CD1c-positive myeloid dendritic cell (primary cell): ENCODE data around the gene SLC44A1.
A peak's percentile ranks its signal among the peaks of the same experiment; 100 is the strongest.

ENCODE experiments used
- DNase-seq: peaks from one replicate; pipeline ENCODE4 v3.0.0-alpha.2; 2016; ENCODE audit errors: extremely low spot score

SLC44A1 gene

DNA sequence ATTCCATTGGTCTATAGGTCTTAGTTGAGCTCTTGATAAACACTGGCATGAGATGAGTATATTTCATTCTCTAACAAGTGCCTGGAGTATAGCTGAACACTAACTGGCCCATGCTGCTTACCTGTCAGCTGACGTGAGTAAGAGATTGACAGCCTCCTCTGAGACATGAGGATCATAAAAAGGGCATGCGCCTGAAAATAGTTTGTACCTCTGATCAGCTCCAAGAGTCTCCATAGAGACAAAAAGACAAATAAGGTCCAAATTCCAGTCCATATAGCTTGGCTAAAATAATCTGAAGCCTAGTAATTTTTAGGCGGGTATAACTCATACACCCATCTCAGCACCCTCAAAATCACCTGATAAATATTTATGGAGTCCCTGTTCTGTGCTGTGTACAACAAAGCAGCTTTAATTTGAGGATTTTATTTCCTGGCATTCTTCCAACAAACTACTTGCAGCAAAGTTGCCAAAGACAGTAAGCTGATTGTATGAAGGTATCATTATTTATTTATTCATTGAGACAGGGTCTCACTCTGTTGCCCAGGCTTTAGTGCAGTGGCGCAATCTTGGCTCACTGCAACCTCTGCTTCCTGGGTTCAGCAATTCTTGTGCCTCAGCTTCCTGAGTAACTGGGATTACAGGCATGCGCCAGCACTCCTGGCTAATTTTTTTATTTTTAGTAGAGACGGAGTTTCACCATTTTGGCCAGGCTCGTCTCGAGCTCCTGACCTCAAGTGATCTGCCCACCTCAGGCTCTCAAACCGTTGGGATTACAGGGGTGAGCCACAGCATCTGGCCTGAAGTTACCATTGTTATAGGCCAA lies 187.2 kb downstream of the SLC44A1 start:
- DNase-seq = no peak

DNA sequence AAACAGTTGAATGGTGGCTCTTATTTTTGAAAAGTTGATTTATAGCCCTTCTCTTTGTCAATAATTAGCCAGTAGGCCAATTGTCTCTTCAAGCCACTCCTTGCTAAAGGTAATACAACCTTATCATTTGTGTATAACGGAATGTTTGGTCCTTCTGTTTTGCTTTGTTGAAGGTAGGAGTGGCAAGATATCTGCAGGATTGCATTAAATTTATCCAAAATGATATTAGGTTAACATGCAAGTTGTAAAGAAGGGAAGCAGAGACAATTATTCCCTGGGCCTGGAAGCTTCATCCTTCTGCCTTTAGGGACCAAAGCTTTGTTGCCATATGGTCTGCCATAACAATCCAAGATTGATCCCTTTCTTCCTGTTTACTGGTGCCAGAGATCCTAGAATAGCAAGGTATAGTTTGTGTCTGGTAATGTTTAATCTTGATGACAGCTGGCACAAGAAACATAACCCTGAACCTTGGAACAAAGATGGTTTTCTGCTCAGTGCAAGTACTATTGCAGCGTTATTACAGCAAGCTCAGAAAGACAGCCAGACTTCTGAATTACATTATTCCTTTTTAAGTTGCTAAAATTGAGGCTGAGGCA lies 187.9 kb downstream of the SLC44A1 start:
- DNase-seq = no peak

DNA sequence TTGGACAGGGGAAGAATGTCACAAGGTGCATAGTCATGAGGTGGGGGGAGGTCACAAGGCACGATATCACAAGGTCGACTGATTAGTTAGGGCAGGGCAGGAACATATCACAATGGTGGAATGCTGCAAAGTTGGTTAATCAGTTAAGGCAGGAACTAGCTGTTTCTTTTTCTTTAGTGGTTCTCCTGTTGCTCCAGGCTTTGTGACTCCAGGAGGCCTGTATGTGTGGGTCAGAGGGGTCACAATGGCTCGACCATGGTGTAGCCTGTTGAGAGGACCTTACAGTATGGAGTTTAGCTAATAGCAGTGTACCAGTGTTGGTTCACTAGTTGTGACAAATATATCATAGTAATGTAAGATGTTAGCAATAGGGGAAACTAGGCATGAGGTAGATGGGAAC lies 191.0 kb downstream of the SLC44A1 start:
- no peak for DNase-seq

- no peak for DNase-seq
Observed at GRCh38 chr9:105436783-105437182, 192.3 kb downstream of the SLC44A1 start.

DNA sequence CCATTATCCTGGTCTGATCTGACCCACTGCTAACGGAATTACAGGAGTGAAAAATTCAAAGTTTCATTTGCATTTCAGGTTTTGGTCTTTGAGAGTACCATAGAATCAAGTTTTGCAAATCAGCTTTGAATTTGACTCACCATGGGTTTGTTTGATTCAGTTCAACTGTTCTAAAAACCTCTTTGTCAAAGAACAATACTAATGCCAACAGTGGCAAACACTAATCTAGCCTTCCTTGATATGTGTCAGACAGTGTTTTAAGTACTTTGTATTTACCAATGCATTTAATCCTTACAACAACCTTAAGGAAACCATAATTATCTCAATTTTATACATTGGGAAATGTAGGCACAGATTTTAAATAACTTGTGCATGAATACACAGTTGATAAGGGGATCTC lies 193.3 kb downstream of the SLC44A1 start:
- DNase-seq = no peak

GRCh38 chr9:105438141-105438806 lies 193.8 kb downstream of the SLC44A1 start:
- DNase-seq = no peak

DNA sequence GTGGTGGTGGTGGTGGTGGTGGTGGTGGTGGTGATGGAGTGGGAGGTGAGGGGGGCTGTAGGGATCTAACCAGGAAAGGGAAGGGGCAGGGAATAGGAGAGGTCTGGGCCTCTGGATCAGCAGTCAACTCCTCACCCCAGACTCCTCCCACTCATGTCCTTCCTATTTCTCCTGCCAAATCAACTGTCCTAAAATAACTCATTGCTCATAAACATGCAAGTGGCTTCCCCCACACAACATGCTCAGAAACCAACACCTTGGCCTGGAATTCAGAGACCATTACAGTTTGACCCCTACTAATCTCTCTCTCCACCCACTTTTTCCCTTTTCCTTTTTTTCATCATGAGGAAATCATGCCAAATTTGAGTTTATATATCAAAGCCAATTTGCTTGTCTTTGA lies 195.0 kb downstream of the SLC44A1 start:
- no peak for DNase-seq

DNA sequence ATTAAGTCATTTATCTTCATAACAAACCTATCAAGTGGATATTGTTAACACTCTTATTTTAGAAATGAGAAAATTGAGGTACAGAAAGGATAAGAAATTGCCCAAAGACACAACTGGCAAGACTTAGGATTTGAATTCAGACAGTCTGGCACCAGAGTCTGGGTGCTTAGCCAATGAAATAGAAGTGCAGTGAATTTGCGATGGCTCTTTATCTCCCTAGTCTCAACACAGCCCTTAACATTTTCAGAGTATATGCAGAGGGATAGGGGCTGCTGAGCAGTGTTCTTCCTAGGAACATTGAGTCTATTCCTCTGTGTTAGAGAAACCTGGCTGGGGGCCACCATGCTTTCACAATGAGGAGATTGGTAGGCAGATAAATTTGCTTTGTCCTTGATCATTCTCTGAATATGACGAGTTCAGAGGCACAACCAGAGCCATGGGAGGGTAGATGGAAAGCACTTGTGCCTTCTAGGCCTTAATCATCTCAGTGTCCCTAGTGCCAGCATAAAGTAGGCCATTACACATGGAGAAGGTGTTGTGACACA lies 197.2 kb downstream of the SLC44A1 start:
- no peak for DNase-seq

DNA sequence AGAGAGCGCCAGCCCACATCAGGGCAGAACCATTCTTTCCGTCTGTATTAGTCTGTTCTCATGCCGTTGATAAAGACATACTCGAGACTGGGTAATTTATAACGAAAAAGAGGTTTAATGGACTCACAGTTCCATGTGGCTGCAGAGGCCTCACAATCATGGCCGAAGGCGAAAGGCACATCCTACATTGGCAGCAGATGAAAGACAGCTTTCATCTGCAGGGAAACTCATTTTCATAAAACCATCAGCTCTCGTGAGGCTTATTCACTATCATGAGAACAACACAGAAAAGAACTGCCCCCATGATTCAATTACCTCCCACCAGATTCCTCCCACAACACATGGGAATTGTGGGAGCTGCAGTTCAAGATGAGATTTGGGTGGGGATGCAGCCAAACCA lies 198.7 kb downstream of the SLC44A1 start:
- no peak for DNase-seq

DNA sequence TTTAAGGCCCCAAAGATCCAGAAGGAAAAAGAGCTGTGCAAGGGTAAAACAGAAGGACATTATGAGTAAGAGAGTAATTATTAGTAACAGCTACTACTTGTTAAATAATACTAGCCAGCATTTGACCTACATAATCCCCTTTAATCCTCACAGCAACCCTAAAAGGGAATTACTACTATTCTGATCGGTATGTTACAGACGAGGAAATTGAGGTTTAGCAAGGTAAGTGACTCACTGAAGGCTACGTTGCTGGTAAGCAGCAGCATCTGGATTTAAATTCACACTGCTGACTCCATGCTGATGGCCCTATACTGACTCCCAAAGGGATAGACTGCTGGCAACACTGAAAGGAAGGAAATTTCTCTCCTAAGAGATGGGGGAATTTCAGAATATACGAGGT lies 199.7 kb downstream of the SLC44A1 start:
- DNase-seq = no peak

- DNase-seq = no peak
Observed at GRCh38 chr9:105445203-105445881, 200.9 kb downstream of the SLC44A1 start.

DNA sequence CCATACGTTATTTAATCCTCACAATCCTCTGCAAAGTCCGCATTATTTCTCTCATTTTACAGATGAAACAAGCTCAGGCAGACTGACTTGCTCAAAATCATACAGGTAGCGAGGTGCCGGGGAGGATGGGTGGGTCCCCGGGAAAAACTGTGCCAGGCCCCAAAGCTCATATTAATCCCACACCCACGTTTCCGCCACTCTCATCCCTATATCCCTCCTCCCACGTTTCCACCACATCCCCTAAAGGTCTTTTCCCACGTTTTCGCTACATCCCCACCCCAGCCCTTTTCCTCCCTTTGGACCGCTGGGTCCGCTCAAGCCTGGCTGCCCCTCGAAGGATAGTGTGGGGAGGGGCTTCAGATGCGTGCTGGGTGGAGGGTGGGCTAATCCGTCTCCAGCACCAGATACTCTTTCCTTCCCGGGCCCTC lies 202.9 kb downstream of the SLC44A1 start:
- DNase-seq = no peak

DNA sequence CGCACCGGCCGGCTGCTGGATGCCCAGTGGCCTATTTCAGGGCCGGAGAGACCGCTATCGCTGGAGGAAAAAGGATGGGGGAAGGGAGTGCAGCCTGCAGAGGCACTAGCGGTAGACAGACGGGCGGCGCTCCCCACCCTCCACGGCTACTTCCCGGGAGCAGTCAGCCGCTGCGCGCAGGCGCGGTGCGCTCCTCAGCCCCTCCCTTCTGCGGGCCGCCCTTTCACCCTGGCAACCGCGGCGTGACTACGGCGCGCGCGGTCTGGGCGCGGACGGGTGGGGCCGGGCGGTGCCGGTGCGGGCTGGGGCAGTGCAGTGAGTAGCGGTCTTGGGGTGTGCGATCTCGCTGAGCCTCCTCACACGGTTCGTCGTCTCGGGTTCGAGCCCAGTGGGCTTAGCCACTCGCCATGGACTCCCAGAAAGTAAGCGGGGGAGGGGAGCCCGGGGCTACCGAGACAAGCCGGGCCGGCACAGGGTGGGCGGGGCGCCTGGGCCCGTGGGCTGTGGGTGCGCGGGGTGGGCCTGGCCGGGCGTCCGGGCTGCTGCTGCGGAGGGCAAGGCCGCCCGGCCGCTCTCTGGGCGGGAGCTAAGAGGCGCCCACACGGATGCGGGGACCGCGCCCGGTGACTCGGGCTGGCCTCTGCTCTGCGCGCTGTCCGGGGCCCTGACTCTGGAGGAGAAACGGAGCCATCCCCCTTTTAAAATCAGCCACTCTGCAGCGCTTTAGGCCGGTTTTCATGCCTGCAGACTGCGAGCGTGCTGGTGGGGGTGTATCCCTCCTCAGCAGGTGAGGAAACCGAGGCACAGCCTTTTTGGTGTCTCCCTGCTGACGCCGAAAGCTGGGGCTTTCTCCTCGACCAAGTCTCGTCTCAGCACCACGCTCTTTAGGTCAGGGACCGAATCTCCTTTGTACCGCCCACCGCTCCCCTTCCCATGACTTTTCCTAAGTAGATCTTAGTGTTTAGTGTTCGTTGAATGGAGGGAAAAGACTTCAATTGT lies 203.7 kb downstream of the SLC44A1 start, which contains the start of gene FSD1L:
FSD1L (plus strand) TSS at position 221 of the 999 bp plus-strand sequence; CDS start at position 408, 187 bp downstream.
- DNase-seq = peak; percentile 95

DNA sequence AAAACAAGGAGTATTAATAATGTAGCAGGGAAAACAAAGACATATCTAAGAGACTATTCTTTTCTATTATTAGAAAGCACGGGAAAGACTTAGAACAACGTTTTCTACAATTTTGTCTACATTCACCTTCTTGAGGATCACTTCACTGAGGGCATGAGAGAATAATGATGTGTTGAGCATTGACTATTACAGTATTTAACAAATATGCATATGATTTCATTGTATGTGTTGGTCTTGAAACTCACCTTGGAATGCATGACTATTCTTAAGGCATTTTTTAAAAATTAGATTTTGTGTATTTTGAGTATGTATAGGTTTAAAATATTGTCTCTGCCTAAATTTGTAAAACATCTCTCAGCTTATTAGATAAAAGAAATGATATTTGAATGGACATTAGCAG lies 204.6 kb downstream of the SLC44A1 start:
- no peak for DNase-seq

- DNase-seq = no peak
Observed at GRCh38 chr9:105452185-105452584, 207.7 kb downstream of the SLC44A1 start.

- DNase-seq = no peak
Observed at GRCh38 chr9:105455836-105456475, 211.5 kb downstream of the SLC44A1 start.

- no peak for DNase-seq
Observed at GRCh38 chr9:105457560-105458294, 213.3 kb downstream of the SLC44A1 start.

DNA sequence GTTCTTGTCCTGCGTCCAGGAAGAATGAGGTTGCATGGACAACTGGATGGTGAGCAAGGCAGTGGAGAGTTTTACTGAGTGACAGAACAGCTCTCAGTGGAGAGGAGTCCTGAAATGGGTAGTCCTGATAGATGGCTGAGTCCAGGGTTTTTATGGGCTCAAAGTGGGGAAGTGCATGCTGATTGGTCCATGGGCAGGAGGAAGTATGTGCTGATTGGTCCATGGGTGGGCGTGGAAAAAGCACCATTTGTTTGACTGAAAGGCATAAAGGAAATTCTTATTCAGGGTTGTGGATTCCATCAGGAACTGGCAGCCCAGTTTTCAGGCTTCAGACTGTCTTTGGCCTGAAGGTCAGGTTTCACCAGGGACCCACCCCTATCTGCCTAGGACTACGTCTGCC lies 214.0 kb downstream of the SLC44A1 start:
- DNase-seq = no peak

DNA sequence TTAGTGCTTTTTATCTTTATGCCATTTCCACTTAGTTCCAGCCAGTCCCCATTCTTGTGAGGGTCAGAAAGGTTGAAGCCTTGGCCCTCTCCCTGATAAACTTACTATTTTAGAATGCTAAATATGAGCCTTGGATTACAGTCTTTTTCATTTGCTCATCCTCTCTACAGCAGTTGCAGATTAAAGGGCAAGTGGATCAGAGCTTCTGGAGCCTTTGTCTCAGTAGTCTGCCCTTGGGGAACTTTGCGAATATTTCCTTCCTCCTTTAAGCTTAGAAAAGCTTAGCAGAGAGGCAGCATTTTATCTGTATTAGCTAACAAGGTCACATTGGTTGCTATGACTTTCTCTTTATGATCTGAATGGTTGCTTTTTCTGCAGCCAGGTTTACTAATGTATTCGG lies 214.9 kb downstream of the SLC44A1 start:
- no peak for DNase-seq
